D721Med (cell line): Measurements from ENCODE around the gene ITPR3.

Source experiments
- DNase-seq: peaks from one replicate; pipeline ENCODE4 v3.0.0; 2011; ENCODE audit warnings: low spot score; ENCODE audit not compliant: insufficient read length
- FAIRE-seq: peaks from 2 replicates; lab custom pipeline; 2011; peaks lifted over from hg19 to GRCh38; lab: Jason Lieb, UNC
- CTCF ChIP-seq: IDR thresholded peaks from 2 replicates; pipeline ENCODE4 v1.5.1; 2012; ENCODE audit warnings: mild to moderate bottlenecking, control low read depth; ENCODE audit not compliant: insufficient read depth; ENCODE audit errors: missing control alignments

Gene ITPR3

GRCh38 chr6:33699131-33699530, 78.0 kb downstream of the ITPR3 start:
- FAIRE-seq (no peak), DNase-seq (no peak)
- TF ChIP-seq CTCF = no peak

GRCh38 chr6:33699739-33700138, 78.6 kb downstream of the ITPR3 start:
- no peak for FAIRE-seq
- no peak for TF ChIP-seq CTCF
- DNase-seq = no peak

- FAIRE-seq (no peak), DNase-seq (no peak)
- peak; percentile 87 for TF ChIP-seq CTCF
These were observed 79.4 kb downstream of the ITPR3 start for GRCh38 chr6:33700391-33701050.

- DNase-seq (no peak), FAIRE-seq (no peak)
- no peak for TF ChIP-seq CTCF
These were observed 81.3 kb downstream of the ITPR3 start for GRCh38 chr6:33702345-33702977.

- TF ChIP-seq CTCF = no peak
- no peak for DNase-seq
- no peak for FAIRE-seq
These were observed 83.3 kb downstream of the ITPR3 start for GRCh38 chr6:33704215-33705066.

GRCh38 chr6:33705268-33705885, 84.3 kb downstream of the ITPR3 start:
- no peak for FAIRE-seq

More at GRCh38 chr6:33705268-33705885, 84.3 kb downstream of the ITPR3 start:
- no peak for TF ChIP-seq CTCF
- no peak for DNase-seq
